HEK293T (cell line): Measurements from ENCODE around the gene JAG1.

Experiments used
- CTCF ChIA-PET: fragments of 350-600 bp; formaldehyde crosslinking; extraction: SDS; loops from one replicate; lab custom pipeline; 2021; ENCODE audit warnings: antibody characterized with exemption, inconsistent platforms; lab: Yijun Ruan, JAX
- POLR2A ChIA-PET: fragments of 350-600 bp; formaldehyde crosslinking; extraction: SDS; loops from one replicate; lab custom pipeline; 2020; ENCODE audit warnings: antibody characterized with exemption, inconsistent platforms; lab: Yijun Ruan, JAX
- DNase-seq: peaks from one replicate; pipeline ENCODE4 v3.0.0; 2012; ENCODE audit warnings: mixed read lengths; ENCODE audit errors: extremely low spot score
- ARNT ChIP-seq: fragments of 450-650 bp; IDR thresholded peaks from 2 replicates; pipeline ENCODE4 v1.6.1; 2017; ENCODE audit warnings: mild to moderate bottlenecking
- BHLHE40 ChIP-seq: fragments of 450-650 bp; IDR thresholded peaks from 2 replicates; pipeline ENCODE4 v1.6.1; 2016; ENCODE audit warnings: mild to moderate bottlenecking, moderate library complexity, borderline replicate concordance
- CTBP1 ChIP-seq: fragments of 450-650 bp; IDR thresholded peaks from 2 replicates; pipeline ENCODE4 v1.6.1; 2016; ENCODE audit warnings: borderline replicate concordance
- ELF4 ChIP-seq: fragments of 450-650 bp; IDR thresholded peaks from 2 replicates; pipeline ENCODE4 v1.6.1; 2017; ENCODE audit warnings: antibody characterized with exemption
- FOXA1 ChIP-seq: fragments of 450-650 bp; IDR thresholded peaks from 2 replicates; pipeline ENCODE4 v1.6.1; 2016; ENCODE audit warnings: mild to moderate bottlenecking
- FOXK2 ChIP-seq: fragments of 450-650 bp; IDR thresholded peaks from 2 replicates; pipeline ENCODE4 v1.6.1; 2016; ENCODE audit warnings: mild to moderate bottlenecking
- FOXM1 ChIP-seq: fragments of 450-650 bp; IDR thresholded peaks from 2 replicates; pipeline ENCODE4 v1.6.1; 2017; ENCODE audit warnings: mild to moderate bottlenecking, borderline replicate concordance
- HDGF ChIP-seq: fragments of 450-650 bp; IDR thresholded peaks from 2 replicates; pipeline ENCODE4 v1.6.1; 2017; ENCODE audit warnings: antibody characterized with exemption, borderline replicate concordance
- L3MBTL2 ChIP-seq: fragments of 450-650 bp; conservative IDR thresholded peaks from 2 replicates; pipeline ENCODE4 v1.6.1; 2016; ENCODE audit warnings: mild to moderate bottlenecking
- LEF1 ChIP-seq: fragments of 450-650 bp; IDR thresholded peaks from 2 replicates; pipeline ENCODE4 v1.6.1; 2017; ENCODE audit warnings: mild to moderate bottlenecking, borderline replicate concordance
- NFRKB ChIP-seq: fragments of 450-650 bp; IDR thresholded peaks from 2 replicates; pipeline ENCODE4 v1.6.1; 2016; ENCODE audit warnings: mild to moderate bottlenecking, moderate library complexity
- SP1 ChIP-seq: fragments of 450-650 bp; IDR thresholded peaks from 2 replicates; pipeline ENCODE4 v1.6.1; 2017
- SUZ12 ChIP-seq: fragments of 450-650 bp; IDR thresholded peaks from 2 replicates; pipeline ENCODE4 v1.6.1; 2016; ENCODE audit warnings: mild to moderate bottlenecking
- TARDBP ChIP-seq: fragments of 450-650 bp; IDR thresholded peaks from 2 replicates; pipeline ENCODE4 v1.6.1; 2016
- ZNF384 ChIP-seq: fragments of 450-650 bp; IDR thresholded peaks from 2 replicates; pipeline ENCODE4 v1.6.1; 2016
- TF ChIP-seq, protein P1 (sequence below): fragments of 450-650 bp; IDR thresholded peaks from 2 replicates; pipeline ENCODE4 v1.6.1; 2016

The JAG1 gene

DNA sequence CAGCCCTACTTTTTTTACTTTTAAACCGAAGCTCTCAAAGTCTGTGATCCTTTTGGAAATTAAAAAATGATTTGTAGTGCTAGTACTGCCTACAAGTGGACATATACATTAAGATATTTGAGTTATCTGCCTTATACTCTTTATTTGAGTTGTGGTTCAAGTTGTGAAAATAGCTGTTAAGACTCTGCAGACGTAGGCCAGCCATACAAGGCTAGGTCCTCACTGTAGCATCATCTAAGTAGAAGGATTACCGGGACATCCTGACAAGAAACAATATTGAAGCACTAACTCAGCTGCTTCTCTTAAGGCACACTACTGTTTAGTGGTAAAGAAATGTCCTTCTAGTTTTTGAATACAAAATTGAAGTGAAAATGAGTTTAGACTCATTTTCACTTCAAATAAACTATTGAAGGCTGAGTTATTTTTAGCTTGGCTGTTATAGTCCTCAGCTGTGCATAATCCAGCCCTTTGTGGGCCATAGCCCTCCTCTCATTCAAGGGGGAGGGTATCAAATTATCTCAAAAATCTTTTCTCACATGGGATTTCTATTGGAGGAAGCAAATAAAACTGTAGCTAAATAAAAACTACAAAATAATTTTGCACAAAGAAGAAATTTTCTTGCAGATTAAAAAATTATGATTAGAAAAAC lies 68.1 kb downstream of the JAG1 start:
- no peak for DNase-seq
- TF ChIP-seq CTBP1 (no peak), L3MBTL2 (no peak), FOXK2 (no peak), NFRKB (no peak)
- POLR2A ChIA-PET: no interaction called here
- CTCF ChIA-PET: interaction anchor here (0.6 kb wide), 1 partner anchor 1148 kb away, joined by 3 read pairs; no protein-coding TSS in a partner anchor

DNA sequence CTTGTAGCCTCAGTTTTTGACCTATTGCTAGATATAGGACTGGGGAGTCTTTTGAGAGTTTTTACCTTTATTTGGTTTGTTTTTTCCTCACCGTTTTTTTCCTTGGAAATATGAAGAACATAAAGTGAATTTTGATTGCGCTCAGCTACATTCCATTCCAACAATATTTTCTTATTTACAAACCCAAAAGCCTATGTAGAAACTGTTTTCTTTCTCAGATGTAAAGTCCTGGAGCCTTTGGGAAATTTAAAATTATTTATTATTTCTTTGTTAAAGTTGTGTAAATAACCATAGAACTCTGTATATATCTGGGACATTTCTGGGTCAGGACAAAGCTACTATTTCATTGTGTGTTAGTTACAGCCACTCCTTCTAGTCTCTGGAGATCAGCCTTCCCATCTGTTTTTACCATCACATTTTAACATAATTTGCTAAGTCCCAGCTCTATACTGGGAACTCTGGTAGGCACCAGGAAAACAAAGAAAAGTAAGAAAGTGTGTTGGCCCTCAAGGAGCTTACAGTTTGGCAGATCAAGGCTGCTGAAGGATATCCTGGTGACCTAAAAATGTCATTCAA lies 68.8 kb downstream of the JAG1 start:
- ChIA-PET POLR2A (no interaction called here), CTCF (no interaction called here)
- TF ChIP-seq ELF4 (no peak), FOXM1 (no peak), FOXK2 (no peak), CTBP1 (no peak)
- DNase-seq: no peak

DNA sequence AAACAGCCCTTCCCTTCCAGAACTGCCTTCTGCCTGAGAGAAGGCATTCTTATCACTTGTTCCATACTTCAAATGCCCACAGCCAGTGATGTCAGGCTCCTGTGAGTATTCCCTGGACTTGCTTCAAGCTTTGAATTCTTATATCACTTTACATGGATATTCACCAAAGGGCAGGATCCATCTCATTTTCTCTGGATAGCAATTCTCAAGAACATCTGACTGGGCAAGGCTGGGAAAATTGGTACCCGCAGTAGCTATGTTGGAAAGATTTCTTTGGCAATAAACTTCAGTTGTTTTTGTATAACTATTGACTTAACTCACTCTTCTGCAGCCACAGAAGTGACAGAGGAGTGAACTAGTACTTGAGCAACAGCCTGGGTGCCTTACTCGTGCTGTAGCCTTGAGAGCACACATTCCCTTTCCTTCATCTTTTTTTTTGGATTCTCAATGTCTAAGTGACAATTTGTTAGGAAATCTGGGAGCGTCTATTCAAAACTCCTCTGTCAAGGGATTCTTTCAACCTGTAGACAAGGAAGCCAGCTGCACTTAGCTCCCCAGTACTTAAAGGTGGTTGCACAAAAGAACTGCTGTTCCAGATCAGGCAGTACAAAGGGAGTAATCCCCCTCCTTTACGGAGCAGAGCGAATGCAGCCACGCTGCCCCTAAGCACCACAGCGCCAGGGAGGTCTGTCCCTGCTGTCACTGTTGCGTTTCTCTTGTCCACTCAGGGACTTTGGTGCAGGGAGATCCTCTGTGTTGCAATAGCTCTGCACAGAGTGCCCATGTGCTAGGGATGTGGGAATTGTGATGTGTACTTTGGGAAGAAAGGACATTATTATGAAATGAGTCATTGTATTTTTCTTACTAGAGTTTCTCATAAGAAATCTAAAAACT lies 69.6 kb downstream of the JAG1 start:
- POLR2A ChIA-PET: interaction anchor here (0.7 kb wide), 1 partner anchor 10 kb away, joined by 4 read pairs; no protein-coding TSS in a partner anchor
- CTCF ChIA-PET: interaction anchor here (0.7 kb wide), 1 partner anchor 171 kb away, joined by 4 read pairs; no protein-coding TSS in a partner anchor
- no peak for DNase-seq
- no peak for TF ChIP-seq CTBP1
- TF ChIP-seq ZNF384: no peak
- TF ChIP-seq FOXM1: no peak
- no peak for TF ChIP-seq ELF4
- no peak for TF ChIP-seq BHLHE40
- no peak for TF ChIP-seq L3MBTL2
- TF ChIP-seq, protein P1, sequence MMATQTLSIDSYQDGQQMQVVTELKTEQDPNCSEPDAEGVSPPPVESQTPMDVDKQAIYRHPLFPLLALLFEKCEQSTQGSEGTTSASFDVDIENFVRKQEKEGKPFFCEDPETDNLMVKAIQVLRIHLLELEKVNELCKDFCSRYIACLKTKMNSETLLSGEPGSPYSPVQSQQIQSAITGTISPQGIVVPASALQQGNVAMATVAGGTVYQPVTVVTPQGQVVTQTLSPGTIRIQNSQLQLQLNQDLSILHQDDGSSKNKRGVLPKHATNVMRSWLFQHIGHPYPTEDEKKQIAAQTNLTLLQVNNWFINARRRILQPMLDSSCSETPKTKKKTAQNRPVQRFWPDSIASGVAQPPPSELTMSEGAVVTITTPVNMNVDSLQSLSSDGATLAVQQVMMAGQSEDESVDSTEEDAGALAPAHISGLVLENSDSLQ: no peak
- TF ChIP-seq FOXA1: no peak
- no peak for TF ChIP-seq SUZ12
- TF ChIP-seq LEF1: no peak
- no peak for TF ChIP-seq TARDBP
- no peak for TF ChIP-seq ARNT
- TF ChIP-seq HDGF: no peak
- no peak for TF ChIP-seq FOXK2
- no peak for TF ChIP-seq NFRKB
- no peak for TF ChIP-seq SP1

DNA sequence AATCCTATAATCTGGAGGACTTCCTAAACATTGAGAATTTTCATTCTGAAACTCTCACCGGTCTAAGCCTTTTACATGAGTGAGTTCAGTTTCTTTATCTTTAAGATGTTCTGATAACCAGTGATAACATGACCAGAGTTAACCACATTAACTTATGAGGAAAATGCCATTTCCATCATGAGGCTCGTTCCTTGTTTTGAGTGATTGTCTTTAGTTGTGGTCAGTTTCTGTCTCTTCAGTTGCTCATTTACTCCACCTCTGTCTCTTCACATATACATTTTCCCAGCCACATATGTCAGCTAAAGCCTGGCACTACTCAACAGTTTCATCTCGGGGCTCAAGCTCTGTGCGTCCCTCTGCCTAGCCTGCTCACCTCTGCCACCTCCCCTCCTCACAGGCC lies 70.4 kb downstream of the JAG1 start:
- no peak for DNase-seq
- TF ChIP-seq FOXK2 (no peak), ARNT (no peak), HDGF (no peak), ZNF384 (no peak), SP1 (no peak), FOXM1 (no peak), FOXA1 (no peak), CTBP1 (no peak), TARDBP (no peak), BHLHE40 (no peak), NFRKB (no peak), ELF4 (no peak), SUZ12 (no peak), L3MBTL2 (no peak), LEF1 (no peak)
- TF ChIP-seq, protein P1: no peak
- ChIA-PET POLR2A (no interaction called here), CTCF (no interaction called here)

DNA sequence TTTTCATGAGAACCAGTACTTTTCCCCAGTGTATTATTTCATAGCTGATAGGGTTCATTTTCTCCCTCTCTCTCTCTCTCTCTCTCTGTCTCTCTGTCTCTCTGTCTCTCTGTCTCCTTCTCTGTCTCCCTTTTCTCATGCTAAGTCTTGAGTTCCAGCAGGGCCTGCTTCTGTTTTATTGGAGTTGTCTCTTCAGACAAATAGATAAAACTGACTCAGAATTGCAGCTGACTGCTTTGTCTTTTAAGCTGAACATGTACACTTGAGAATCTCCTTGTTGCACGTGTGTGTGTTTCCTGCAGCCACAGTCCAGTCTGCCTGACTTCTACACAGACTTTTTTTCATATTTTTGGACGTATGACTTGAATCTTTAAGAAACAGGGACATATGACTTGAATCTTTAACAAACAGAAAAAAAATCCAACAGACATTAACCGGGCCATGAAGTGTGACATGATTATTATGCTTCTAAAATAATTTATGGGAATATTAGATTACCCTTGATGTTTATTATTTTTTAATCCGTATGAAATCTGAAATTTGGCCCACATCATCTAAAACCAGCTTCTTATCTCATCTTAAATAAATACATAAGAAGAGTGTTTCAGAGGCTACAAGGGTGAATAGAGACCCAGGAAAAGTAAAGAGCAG lies 71.5 kb downstream of the JAG1 start:
- ChIA-PET POLR2A (no interaction called here), CTCF (no interaction called here)
- TF ChIP-seq ARNT (no peak), CTBP1 (no peak), ELF4 (no peak), TARDBP (no peak)
- DNase-seq: no peak

DNA sequence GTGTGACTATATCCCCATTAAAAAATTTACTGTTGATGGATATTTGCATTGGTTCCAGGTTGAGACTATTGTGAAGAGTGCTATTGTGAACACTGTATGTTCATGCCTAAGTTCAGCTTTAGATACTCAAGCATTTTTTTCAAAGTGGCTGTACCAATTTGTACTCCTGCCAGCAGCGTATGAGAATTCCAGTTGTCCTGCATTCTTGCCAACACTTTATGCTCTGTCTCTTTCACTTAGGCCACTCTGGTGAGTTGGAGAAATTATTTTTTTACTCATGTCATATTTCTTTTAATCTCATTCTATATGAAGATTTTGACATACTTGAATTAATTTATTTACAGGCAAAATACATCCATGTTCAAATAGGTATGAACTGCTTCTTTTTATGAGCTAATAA lies 76.2 kb downstream of the JAG1 start:
- CTCF ChIA-PET: no interaction called here
- DNase-seq: no peak
- POLR2A ChIA-PET: no interaction called here
- TF ChIP-seq FOXK2: no peak
- no peak for TF ChIP-seq LEF1
- TF ChIP-seq FOXM1: no peak
- TF ChIP-seq ZNF384: no peak
- no peak for TF ChIP-seq FOXA1
- TF ChIP-seq L3MBTL2: no peak
- no peak for TF ChIP-seq SP1
- TF ChIP-seq, protein P1: no peak
- no peak for TF ChIP-seq CTBP1
- TF ChIP-seq NFRKB: no peak
- TF ChIP-seq SUZ12: no peak
- no peak for TF ChIP-seq HDGF
- TF ChIP-seq BHLHE40: no peak
